HG02798 (cell line): ENCODE data around the gene CNPY2.

ENCODE experiments used
- ATAC-seq: cut with Tn5 transposase; IDR thresholded peaks from one replicate; pipeline ENCODE4 v1.9.1; 2021; ENCODE audit warnings: mild to moderate bottlenecking; ENCODE audit not compliant: unreplicated experiment, poor library complexity

CNPY2 gene

DNA sequence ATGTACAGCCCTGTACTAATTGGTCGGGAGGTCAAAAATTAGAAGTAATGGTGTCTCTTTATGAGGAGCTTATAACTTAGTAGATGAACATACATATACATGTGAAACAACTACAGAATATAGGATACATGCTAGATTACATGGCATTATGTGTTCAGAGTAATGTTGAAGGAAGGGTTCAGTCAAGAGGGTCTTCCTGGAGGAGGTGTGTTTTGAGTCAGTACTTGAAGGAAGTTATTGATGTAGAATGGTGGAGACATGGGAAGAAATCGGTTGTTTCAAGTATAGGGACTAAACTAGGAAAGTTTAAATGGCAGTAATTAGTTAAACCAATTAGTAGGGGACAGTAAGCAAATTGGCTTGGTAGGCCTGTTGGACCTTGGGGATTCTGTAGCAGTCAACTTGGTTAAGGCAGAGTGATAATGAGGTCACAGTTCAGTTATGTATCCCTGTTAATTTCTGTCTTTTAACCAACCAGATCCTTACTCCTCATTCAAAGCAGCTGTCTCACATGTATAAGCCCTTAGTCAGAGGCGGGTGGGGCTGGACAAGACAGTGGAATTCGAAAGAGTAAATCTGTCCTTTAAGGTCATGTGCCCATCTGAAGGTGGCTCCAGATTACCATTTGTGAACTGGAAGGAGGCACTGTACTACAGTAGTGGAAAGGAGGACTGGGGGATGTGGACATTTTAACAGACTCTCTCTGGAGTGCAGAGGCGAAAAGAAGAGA is 54.1 kb downstream of the CNPY2 start:
- no peak for ATAC-seq

DNA sequence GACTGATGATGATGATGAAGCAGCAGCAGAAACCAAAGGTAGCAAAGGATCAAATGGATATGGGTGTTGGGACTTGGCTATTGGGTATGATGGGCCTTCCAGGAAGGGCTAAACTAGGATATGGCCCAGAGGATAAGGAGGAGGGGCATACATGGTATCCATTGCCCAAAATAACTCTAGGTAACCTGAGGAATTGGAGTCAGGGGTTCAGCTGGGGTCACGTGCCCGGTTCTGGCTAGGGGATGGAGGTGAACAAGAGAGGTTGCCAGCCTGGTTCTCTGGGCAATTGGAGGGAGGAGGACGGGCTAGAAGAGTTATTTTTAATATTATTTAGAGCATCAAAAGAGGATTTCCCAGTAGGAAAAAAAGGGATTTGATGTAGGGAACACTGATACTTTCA is 54.9 kb downstream of the CNPY2 start:
- no peak for ATAC-seq

DNA sequence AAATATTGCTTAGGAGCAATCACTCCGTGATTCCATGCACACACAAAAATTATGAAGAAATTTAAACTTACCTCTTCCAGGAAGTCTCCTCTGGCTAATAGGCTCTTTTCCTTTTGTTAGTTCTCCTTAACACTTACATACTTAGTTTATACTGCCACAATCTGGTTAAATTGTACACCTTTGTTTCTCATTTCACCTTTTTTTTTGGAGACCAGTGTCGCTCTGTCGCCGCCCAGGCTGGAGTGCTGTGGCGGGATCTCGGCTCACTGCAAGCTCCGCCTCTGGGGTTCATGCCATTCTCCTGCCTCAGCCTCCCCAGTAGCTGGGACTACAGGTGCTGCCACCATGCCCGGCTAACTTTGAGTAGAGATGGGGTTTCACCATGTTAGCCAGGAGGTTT is 55.4 kb downstream of the CNPY2 start:
- ATAC-seq: no peak
